Measurements from ENCODE around the gene SOX30.

Gene SOX30

DNA sequence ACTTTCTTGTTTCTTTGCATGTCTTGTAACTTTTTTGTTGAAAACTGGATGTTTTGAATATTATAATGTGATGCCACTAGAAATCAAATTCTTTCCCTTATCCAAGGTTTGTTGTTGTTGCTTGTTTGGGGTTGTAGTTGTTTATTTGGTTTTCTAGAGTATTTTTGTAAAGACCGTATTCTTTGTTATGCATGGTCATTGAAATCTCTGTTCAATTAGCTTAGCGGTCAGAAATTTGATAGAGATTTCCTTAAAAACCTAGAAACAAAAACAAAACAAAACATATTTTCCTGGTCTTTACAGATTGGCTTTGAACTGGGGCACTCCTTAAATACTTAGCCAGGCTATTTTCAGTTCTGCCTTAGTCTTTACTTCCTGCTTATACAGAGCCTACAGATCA is 21.9 kb downstream of the SOX30 start:
- TF ChIP-seq, protein P1, sequence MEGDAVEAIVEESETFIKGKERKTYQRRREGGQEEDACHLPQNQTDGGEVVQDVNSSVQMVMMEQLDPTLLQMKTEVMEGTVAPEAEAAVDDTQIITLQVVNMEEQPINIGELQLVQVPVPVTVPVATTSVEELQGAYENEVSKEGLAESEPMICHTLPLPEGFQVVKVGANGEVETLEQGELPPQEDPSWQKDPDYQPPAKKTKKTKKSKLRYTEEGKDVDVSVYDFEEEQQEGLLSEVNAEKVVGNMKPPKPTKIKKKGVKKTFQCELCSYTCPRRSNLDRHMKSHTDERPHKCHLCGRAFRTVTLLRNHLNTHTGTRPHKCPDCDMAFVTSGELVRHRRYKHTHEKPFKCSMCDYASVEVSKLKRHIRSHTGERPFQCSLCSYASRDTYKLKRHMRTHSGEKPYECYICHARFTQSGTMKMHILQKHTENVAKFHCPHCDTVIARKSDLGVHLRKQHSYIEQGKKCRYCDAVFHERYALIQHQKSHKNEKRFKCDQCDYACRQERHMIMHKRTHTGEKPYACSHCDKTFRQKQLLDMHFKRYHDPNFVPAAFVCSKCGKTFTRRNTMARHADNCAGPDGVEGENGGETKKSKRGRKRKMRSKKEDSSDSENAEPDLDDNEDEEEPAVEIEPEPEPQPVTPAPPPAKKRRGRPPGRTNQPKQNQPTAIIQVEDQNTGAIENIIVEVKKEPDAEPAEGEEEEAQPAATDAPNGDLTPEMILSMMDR (IDR thresholded peaks at IDR 0.05; ENCODE audit: borderline replicate concordance, insufficient read depth, low read depth, low read length): no peak
- no peak overlapping the region for H3K4me3 ChIP-seq (ENCODE audit: low read depth, low read length)

DNA sequence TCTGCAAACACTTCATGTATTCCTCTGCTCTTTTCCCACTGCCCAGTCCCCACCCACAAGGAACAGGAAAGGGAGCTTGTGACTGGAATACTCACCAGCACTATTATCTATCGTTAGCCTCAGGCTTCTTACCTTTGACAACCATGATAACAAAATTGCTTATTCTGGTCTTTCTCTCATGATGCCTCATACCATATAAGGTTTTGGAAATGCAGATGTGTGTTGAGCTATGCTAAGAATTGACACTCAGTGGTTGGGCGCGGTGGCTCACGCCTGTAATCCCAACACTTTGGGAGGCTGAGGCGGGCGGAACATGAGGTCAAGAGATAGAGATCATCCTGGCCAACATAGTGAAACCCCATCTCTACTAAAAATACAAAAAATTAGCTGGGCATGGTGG is 25.4 kb downstream of the SOX30 start:
- TF ChIP-seq, protein P1 (IDR thresholded peaks at IDR 0.05; ENCODE audit: borderline replicate concordance, insufficient read depth, low read depth, low read length): no peak
- no peak overlapping the region for H3K4me3 ChIP-seq (ENCODE audit: low read depth, low read length)

DNA sequence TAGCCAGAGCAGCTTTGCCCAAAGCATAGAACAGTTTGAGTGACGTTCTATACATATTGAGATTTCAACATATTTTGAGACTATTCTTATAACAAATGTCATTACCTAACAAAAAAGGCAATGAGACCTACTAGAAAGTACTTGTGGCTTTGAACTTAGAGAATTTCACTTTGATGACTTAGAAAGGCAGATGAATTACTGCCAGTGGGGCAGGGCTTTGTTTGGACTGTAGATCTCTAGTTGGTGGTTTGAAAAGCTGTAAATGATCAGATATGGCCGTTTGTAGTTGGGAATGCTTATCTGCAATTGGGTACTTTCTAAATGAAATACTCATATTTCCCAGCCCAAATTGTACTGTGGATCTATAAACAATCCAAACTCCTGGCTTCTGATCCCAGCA is 28.1 kb downstream of the SOX30 start:
- H3K4me3 ChIP-seq (ENCODE audit: low read depth, low read length): no peak overlapping the region
- TF ChIP-seq, protein P1 (IDR thresholded peaks at IDR 0.05; ENCODE audit: borderline replicate concordance, insufficient read depth, low read depth, low read length): no peak

DNA sequence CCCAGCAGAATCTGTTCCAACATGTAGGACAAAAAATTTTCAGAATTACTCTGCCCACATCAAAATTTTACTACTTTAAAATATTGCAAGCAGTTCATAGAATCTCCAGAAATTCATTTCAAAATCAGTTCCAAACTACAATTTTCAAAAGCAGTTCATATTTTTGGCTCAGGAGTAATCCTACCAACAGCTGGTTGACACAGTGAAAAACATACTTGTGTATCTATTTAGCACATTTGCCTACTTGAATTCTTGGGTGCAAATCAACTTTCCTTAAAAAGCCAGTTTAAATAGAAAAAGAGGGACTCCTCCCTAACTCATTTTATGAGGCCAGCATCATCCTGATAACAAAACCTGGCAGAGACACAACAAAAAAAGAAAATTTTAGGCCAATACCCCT is 31.5 kb downstream of the SOX30 start:
- TF ChIP-seq, protein P1 (IDR thresholded peaks at IDR 0.05; ENCODE audit: borderline replicate concordance, insufficient read depth, low read depth, low read length): no peak

DNA sequence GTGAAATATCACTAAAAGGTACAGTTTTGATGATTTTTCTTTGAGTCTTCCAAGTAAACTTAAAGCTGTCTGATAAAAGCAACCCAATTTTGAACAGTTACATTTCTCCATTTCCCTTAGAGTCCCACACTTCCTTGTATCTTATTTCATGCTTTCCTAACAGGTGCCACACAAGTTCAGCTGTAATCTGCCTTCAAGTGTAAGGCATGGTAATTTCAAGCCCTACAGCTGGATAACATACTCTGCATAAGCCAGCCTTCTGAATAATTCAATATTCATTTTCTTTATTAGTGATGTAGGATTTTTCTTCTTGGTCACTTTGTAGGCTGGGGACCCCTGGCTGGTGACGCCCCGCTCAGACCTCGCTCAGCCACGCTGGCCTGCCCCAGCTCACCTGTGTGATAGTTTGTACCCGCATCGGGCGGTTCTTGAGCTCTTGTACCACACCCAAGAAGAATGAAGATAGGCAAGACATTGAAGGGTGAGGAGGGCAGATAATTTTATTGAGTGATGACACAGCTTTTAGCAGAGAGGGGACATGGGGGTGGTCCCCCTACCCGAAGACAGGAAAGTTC is 34.0 kb downstream of the SOX30 start:
- TF ChIP-seq, protein P1 (IDR thresholded peaks at IDR 0.05; ENCODE audit: borderline replicate concordance, insufficient read depth, low read depth, low read length): no peak
- H3K4me3 ChIP-seq (ENCODE audit: low read depth, low read length): no peak overlapping the region

More for the DNA sequence above, 31.5 kb downstream of the SOX30 start:
- no peak overlapping the region for H3K4me3 ChIP-seq (ENCODE audit: low read depth, low read length)

DNA sequence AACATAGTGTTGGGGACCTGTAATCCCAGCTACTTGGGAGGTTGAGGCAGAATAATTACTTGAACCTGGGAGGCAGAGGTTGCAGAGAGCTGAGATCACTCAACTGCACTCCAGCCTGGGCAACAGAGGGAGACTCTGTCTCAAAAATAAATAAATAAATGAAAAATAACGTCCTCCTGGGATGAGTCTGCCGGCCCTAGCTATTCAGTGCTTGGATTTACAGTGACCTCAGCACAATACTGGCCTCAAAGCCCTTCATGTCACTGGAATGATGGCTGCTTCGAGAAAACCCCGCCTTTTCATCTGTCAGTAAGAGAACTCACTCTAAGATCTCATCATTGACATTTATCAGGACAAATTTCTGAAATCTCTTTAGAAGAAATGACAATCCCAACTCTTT is 35.5 kb downstream of the SOX30 start:
- TF ChIP-seq, protein P1 (IDR thresholded peaks at IDR 0.05; ENCODE audit: borderline replicate concordance, insufficient read depth, low read depth, low read length): no peak
- no peak overlapping the region for H3K4me3 ChIP-seq (ENCODE audit: low read depth, low read length)

DNA sequence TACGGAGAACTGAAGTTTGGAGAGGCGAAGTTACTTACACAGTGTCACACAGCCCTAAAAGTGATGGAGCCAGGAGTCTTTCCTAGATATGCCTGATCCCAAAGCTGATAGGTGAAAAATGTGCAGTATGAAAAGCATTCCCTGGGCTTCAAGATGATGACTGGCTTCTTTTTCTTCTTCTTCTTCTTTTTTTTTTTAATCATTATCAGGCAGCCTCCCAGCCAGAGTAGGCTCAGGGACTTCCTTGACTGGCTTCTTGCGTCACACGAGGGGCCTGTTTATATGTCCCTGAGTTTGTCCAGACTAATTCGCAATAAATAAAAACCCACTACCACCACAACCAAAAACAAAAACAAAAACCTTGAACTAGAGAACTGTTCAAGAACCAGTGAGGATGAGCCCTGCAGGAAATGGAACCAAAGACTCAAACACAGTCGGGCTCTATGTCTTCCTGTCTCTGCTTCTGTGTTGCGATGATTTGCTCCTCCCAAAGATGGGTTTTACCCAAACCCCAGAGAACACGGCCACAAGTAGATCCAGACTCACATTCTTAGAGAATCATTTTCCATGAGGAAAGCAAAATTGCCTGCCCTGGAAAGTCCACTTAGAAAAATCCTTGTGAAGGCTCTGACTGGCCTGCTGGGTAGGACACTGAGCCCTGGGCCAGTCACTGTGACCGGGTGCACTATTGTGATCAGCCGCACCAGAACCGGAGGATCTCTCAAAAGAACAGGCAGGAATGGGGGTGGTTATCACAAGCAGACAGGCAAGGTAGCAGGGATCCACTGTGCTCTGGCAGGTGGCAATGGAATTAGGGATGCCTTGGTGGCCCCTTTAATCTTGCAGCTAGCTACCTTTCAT is 38.6 kb downstream of the SOX30 start:
- TF ChIP-seq, protein P1 (IDR thresholded peaks at IDR 0.05; ENCODE audit: borderline replicate concordance, insufficient read depth, low read depth, low read length): no peak
- no peak overlapping the region for H3K4me3 ChIP-seq (ENCODE audit: low read depth, low read length)

Data from GM12875 (cell line).